Muscle layer of colon (tissue), 2 donors: Measurements from ENCODE around the gene ARV1.
"Not testable (repeated sequence)": the region's sequence is repeated elsewhere in the genome, so short reads cannot be mapped to it uniquely, and the experiment has no call there.

Experiments
- H3K27ac ChIP-seq: one replicate; pipeline ENCODE4 v1.7.0; 2013; ENCODE audit warnings: low read depth, mild to moderate bottlenecking, low read length, moderate library complexity
- H3K27me3 ChIP-seq, 2 donors: one replicate each; pipeline ENCODE4 v1.7.0; 2013; ENCODE audit warnings: low read length in 2 of 2, mild to moderate bottlenecking in 2 of 2; ENCODE audit not compliant: insufficient read depth in 2 of 2, control insufficient read depth in 1 of 2
- H3K36me3 ChIP-seq: one replicate; pipeline ENCODE4 v1.7.0; 2013; ENCODE audit warnings: mild to moderate bottlenecking, low read length; ENCODE audit not compliant: insufficient read depth
- H3K4me1 ChIP-seq: one replicate; pipeline ENCODE4 v1.7.0; 2013; ENCODE audit warnings: mild to moderate bottlenecking, low read length; ENCODE audit not compliant: insufficient read depth
- H3K4me3 ChIP-seq, 2 donors: one replicate each; pipeline ENCODE4 v1.7.0; 2013; ENCODE audit warnings: low read length in 2 of 2, low read depth in 1 of 2, mild to moderate bottlenecking in 1 of 2, moderate library complexity in 1 of 2
- H3K9ac ChIP-seq: one replicate; pipeline ENCODE4 v1.7.0; 2013; ENCODE audit warnings: low read length
- H3K9me3 ChIP-seq: one replicate; pipeline ENCODE4 v1.7.0; 2013; ENCODE audit warnings: mild to moderate bottlenecking, low read length
- donor health status: abdominal sarcoma.
- donor health status: Adenocarcinoma of cecum.

ARV1 gene

DNA sequence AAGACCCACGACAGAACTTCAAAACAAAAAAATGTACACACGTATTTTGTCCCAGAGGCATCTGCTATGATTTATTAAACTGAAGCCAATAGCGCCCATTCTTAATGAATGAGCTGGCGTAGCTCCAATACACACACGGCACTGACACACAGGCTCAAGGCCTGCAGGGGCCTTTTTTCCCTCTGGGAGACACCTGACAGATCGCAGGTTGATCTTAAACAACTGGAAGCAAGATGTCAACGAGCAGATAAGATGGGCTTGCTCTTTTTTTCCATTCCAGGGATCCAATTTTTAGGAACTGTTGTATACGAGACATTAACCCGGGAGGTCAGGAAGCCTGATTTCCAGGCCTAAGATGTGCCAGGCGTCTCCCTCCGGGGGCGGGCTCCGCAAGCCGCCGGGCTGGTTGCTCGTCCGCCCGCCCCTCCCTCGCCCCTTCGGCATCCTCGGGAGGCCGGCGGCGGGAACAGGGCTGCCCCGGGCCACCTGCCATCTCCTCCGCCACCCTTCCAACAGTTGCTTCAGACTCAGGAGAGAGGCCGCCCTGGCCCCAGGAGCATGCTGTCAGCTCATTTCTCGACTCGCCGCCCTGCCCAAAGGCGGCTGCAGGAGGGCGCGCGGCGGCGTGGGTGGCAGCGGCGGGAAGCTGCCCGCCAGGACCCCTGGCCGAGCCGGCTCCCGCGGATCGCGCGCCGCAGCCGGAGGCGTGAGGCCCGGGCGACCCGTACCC lies 968 bp upstream of the ARV1 start:
- H3K4me3 ChIP-seq = peak overlapping the region; percentile 44 to 51

DNA sequence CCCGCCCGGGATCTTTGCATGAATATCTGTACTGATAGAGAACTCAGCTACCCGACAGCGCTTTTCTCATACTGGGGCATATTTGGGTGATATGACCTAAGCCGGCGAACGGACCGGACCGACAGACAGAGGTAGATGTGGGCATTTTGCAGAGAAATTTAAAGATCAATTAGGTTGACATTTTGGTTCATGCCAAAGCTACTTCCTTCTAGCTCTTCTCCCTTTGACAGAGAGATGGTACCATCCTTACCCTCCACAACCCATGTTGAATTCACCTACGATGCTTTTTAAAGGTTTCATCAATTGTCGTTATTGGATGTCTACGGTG lies 459 bp downstream of the ARV1 start:
- Histone ChIP-seq H3K27me3 (no peaks in the 10 kb centered on the region), H3K9ac (peak overlapping the region; percentile 58), H3K27ac (peak overlapping the region; percentile 63), H3K9me3 (no peaks in the 10 kb centered on the region), H3K4me1 (peaks cover 19% of the 10 kb centered on the region), H3K36me3 (peaks cover 17% of the 10 kb centered on the region), H3K4me3 (peak overlapping the region; percentile 24 to 92)

More for the DNA sequence above, 968 bp upstream of the ARV1 start:
- Histone ChIP-seq H3K9ac (no peak overlapping the region), H3K36me3 (peaks cover 17% of the 10 kb centered on the region), H3K4me1 (peaks cover 19% of the 10 kb centered on the region), H3K27ac (peak overlapping the region; percentile 33), H3K9me3 (no peaks in the 10 kb centered on the region), H3K27me3 (no peaks in the 10 kb centered on the region)

DNA sequence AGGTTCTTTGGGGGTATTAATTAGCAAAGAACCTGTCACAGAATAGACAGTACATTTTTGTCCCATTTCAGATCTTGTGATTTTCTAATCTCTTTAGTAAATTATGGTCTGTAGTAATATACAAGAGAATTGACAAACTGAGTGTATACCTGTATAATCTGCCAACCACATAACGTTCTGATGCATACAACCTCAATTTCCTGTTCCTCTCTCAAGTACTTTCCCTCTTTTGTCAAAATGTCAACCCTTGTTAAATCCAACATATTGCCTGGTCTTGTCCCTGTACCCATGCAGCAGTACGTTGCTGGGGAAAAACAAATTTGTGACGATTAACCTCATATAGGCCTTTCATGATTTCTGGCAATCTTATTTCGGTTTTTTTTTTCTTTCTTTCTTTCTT lies 1.1 kb downstream of the ARV1 start:
- H3K36me3 ChIP-seq = peaks cover 17% of the 10 kb centered on the region
- H3K9ac ChIP-seq = no peak overlapping the region
- no peak overlapping the region for H3K27ac ChIP-seq
- H3K4me3 ChIP-seq = peak overlapping the region in 1 of 2 donors; percentile 92
- peaks cover 19% of the 10 kb centered on the region for H3K4me1 ChIP-seq
- no peaks in the 10 kb centered on the region for H3K9me3 ChIP-seq
- H3K27me3 ChIP-seq = no peaks in the 10 kb centered on the region

DNA sequence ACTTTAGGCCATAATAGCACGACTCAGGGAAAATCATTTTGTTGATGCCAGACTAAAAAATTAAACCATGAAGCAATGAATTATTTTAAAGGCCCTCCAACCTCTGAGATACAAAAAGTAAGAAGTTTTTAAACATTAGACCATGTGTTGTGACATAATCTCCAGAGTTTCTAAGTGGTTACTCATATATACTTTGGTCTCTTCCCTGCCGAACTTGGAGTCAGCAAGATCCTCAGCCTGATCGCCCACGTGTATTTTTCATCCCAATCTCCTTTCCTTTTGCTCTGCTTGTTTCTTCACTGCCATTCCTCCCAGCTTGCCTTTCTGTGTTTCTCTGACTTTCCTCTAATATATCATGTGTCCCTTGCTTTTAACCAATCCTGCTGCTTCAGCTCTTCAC lies 3.8 kb downstream of the ARV1 start:
- peaks cover 12% of the 10 kb centered on the region for H3K4me1 ChIP-seq
- no peak overlapping the region for H3K27ac ChIP-seq
- no peak overlapping the region for H3K4me3 ChIP-seq
- H3K36me3 ChIP-seq = peaks cover 19% of the 10 kb centered on the region
- no peaks in the 10 kb centered on the region for H3K9me3 ChIP-seq
- H3K9ac ChIP-seq = no peak overlapping the region
- H3K27me3 ChIP-seq = no peaks in the 10 kb centered on the region

DNA sequence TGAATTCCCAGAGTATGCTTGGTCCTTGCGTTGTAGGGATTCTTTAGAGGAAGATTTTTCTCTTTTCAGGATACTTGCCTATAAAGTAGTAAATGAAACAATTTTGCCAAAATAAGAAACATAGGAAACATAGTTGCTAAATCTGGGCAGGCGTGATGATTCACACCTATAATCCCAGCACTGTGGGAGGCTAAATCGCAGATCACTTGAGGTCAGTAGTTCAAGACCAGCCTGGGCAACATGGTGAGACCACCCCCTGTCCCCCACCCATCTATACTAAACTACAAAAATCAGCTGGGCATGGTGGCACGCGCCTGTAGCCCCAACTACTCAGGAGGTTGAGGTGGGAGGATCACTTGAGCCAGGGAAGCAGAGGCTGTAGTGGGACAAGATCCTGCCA lies 4.9 kb downstream of the ARV1 start:
- H3K27ac ChIP-seq = no peak overlapping the region
- no peak overlapping the region for H3K9ac ChIP-seq
- H3K4me3 ChIP-seq = no peak overlapping the region
- peaks cover 19% of the 10 kb centered on the region for H3K36me3 ChIP-seq
- no peaks in the 10 kb centered on the region for H3K27me3 ChIP-seq
- H3K9me3 ChIP-seq = no peaks in the 10 kb centered on the region
- H3K4me1 ChIP-seq = peaks cover 9% of the 10 kb centered on the region

DNA sequence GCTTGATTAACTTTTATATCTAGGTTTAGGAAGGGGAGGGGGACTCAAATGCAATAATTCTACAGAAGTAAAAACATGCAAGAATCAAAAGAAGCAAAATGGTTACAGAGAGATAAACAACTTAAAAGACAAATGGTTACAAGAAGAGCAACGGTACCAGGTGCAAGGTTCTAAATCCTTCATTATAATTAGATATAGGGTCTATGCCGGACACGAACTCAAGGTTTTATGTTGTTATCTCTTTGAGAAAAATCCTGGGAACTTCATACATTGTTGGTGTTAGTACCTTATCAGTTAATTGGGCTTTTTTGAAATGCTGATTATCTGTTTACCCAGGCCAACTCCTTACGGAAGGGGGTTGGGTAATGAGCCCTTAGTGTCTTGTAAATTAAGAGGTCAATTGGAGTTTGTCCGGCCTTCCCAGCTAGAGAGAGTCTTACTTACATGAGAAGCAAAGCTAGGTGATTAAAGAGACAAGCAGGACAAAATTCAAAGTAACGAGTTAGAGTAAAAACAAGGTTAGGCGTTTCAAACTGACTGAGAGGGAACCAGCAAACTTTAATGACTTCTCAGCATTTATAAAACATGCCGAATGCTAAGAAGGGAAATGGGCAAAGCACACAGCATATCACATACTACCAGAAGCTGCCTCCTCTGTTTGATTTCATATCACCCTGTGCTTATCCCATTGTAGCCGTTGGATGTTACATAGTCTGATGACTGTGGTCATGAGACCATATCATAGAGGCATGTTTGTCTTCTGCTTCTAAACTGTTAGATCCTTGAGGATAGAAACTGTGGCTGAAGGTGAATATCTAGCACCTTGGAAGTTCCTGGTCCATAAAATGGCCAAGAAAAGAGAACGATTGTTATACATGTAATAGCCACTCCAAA lies 6.0 kb downstream of the ARV1 start:
- H3K9ac ChIP-seq, H3K27me3 ChIP-seq, H3K27ac ChIP-seq, H3K4me3 ChIP-seq, H3K4me1 ChIP-seq, H3K9me3 ChIP-seq: not testable (repeated sequence)
- peaks cover 22% of the 10 kb centered on the region for H3K36me3 ChIP-seq

DNA sequence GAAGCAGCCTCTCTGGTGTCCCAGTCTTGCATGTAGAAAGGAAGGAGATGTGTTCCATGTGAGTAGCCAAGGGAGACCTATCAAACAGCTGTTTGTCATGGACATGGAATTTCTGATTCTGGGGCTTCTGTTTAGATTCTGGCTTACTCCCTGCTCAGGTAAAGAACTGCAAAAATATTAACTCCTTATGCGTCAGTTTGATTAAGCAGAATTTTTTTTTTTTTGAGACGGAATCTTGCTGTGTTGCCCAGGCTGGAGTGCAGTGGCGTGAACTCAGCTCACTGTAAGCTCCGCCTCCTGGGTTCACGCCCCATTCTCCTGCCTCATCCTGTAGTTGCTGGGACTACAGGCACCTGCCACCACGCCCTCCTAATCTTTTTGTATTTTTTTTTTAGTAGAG lies 6.8 kb downstream of the ARV1 start:
- Histone ChIP-seq H3K36me3 (peaks cover 26% of the 10 kb centered on the region), H3K9me3 (no peaks in the 10 kb centered on the region), H3K9ac (no peak overlapping the region), H3K27me3 (no peaks in the 10 kb centered on the region), H3K27ac (no peak overlapping the region), H3K4me1 (no peaks in the 10 kb centered on the region), H3K4me3 (no peak overlapping the region)

DNA sequence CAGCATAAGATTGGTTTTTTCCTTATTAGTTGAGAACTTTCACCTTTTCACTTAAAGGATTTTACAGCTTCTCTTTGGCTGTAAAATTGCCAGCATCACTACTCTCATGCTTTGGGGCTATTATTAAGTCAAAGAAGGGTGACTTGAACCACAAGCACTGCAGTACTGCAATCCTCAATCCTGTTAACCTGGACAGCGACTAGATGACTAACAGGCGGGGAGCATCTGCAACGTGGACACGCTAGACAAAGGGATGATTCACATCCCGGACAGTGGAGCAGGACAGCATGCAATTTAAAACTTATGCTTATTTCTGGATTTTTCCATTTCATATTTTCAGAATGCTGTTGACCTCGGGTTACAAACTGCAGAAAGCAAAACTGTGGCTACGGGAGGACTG lies 8.1 kb downstream of the ARV1 start:
- Histone ChIP-seq H3K36me3 (peaks cover 25% of the 10 kb centered on the region), H3K4me3 (no peak overlapping the region), H3K9ac (no peak overlapping the region), H3K9me3 (no peaks in the 10 kb centered on the region), H3K4me1 (no peaks in the 10 kb centered on the region), H3K27ac (no peak overlapping the region), H3K27me3 (no peaks in the 10 kb centered on the region)

DNA sequence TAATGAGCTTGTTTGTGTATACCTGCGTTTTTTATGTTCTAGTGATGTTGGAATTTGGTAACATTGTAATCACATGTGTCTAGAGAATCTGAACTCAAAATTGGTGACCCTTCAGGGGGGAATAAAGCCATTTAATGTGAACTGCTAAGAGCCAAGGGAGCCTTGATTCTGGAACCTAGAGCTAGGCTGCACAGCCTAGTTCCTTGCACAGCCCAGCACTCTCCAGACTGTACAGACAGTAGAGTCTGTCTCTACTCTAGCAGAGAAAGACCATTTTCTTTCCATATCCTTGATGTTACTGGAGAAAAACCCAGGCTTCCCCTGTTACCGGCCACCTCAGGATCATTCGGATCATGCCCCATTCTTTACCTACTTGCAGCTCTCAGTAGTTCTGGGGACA lies 8.6 kb downstream of the ARV1 start:
- H3K27ac ChIP-seq = no peak overlapping the region
- no peaks in the 10 kb centered on the region for H3K9me3 ChIP-seq
- H3K4me3 ChIP-seq = no peak overlapping the region
- peaks cover 28% of the 10 kb centered on the region for H3K36me3 ChIP-seq
- H3K27me3 ChIP-seq = no peaks in the 10 kb centered on the region
- no peaks in the 10 kb centered on the region for H3K4me1 ChIP-seq
- no peak overlapping the region for H3K9ac ChIP-seq

DNA sequence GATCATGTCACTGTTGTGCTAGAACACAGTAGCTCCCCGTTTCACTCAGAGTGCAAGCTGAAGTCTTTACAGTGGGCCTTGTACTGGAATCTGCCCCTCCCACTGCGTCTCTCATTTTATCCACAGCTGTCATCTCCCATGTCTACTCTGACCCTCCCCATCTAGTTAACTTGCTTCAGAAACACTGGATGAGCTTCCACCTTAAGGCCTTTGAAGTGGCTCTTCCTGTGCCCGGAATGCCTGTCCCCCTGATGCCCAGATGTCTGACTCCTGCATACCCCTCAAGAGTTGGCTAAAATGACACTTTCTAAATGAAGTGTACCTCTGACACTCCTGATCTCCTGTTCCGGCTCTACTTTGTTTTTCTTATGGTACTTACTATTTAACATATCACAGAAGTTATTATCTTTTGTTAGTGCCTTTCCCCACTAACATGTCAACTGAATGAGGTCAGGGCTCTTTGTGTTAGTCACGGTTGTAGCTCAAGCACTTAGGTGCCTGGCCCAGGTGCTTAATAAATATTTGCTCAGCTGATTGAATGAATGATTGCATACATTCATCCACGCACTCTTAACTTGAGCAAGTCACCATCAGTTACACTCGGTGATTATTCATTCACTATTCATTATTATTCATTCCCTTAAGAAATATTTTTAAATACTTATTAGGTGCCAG lies 13.3 kb downstream of the ARV1 start:
- Histone ChIP-seq H3K27me3 (no peaks in the 10 kb centered on the region), H3K4me3 (no peak overlapping the region), H3K9me3 (no peaks in the 10 kb centered on the region), H3K4me1 (no peaks in the 10 kb centered on the region), H3K36me3 (peaks cover 34% of the 10 kb centered on the region), H3K27ac (no peak overlapping the region), H3K9ac (no peak overlapping the region)

DNA sequence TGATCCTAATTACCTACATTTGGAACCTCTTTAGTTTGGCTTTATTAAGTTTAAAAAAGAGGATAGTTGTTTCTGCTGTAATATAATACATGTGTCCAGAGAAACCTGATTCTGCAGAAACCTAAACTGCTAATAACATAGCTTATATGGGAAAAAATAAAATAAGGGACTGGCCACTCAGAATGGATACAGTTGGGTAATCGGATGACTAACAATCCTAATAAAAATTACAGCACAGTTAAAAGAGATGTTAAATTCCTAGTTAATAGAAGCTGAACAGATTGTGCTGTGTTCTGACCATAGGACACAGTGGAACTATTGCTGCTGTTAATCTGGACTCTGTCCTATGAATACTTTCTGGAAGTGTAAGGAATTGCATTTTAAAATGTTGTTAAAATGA lies 16.0 kb downstream of the ARV1 start:
- no peaks in the 10 kb centered on the region for H3K9me3 ChIP-seq
- no peak overlapping the region for H3K27ac ChIP-seq
- no peak overlapping the region for H3K9ac ChIP-seq
- H3K36me3 ChIP-seq = peaks cover 57% of the 10 kb centered on the region
- H3K4me3 ChIP-seq = no peak overlapping the region
- no peaks in the 10 kb centered on the region for H3K27me3 ChIP-seq
- H3K4me1 ChIP-seq = no peaks in the 10 kb centered on the region
